Measurements from ENCODE around the gene MMADHC.

DNA sequence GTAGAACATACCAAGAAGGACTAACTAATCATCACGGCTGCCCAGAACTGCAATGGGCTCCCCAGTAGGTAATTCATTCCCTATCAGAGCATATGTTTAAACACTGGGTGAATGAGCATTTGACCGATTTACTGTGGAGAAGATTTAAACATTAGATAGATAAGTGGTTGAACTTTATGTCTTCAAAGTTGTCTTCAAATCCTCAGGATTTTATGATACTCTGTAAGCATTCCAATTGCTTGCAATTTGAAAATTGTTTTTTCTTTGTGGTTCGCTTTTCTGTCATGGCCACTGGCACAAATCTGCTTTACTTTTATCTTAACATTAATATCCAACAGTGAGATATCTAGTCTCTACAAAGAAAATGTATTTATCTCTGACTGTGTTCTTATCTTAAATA, 37.7 kb upstream of the MMADHC start:
- TF ChIP-seq, protein P1, sequence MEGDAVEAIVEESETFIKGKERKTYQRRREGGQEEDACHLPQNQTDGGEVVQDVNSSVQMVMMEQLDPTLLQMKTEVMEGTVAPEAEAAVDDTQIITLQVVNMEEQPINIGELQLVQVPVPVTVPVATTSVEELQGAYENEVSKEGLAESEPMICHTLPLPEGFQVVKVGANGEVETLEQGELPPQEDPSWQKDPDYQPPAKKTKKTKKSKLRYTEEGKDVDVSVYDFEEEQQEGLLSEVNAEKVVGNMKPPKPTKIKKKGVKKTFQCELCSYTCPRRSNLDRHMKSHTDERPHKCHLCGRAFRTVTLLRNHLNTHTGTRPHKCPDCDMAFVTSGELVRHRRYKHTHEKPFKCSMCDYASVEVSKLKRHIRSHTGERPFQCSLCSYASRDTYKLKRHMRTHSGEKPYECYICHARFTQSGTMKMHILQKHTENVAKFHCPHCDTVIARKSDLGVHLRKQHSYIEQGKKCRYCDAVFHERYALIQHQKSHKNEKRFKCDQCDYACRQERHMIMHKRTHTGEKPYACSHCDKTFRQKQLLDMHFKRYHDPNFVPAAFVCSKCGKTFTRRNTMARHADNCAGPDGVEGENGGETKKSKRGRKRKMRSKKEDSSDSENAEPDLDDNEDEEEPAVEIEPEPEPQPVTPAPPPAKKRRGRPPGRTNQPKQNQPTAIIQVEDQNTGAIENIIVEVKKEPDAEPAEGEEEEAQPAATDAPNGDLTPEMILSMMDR (IDR thresholded peaks at IDR 0.05) = no peak
- no peak for TF ChIP-seq POLR2A (IDR thresholded peaks at IDR 0.05)

Data from prostate gland (tissue), 2 donors.